ENCODE data around the gene CAMK2G.

The CAMK2G gene

GRCh38 chr10:73879296-73880173 is 5.2 kb upstream of the CAMK2G start:
- DNase-seq (ENCODE audit: low spot score) = peak; percentile 95

GRCh38 chr10:73878365-73878764 is 4.0 kb upstream of the CAMK2G start:
- no peak for DNase-seq (ENCODE audit: low spot score)

DNA sequence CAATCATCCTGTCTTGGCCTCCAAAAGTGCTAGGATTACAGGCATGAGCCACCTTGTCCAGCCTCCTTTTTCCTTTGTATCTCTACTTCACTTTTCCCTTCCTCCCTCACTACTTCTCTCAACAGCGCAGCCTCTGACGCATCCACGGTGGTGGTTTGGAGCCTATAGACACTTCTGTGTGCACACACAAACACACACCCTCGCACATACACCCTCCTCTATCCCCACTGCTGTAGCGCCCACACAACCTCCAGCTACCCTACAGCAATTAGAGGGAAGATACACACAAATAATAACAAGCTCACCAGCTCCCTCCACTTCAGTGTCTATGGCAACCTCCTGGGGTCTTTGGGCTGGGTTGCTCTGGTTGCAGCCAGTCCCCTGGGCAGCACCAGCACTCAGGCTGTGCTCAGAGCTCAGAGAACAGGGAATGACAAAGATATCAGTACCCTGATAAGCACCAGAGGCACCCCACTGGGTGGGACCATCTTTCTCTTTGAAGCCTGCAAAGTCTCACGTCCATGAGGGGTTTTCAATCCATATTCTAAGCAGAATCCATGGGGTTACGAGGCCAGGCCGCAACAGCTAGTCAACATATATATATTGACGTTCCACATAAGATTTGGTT is 3.3 kb upstream of the CAMK2G start:
- DNase-seq (ENCODE audit: low spot score) = no peak

DNA sequence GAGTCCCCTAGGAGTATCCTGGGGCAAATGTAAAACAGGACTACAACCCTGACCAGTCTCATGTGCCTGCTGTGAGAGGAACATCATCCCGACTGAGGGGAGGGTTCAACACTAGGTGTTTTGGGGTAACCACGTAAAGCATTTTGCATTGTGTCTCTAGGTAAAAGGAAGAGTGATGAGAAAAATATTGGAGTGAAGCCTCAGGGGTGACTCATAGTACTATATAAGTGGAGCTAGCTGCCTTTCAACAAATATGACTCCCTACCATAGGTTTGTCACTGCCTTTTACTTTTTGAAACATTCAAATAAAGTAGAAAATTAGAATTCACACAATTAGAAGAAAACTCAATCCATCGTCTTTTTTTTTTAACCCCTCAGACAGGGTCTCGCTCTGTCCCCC is 2.6 kb upstream of the CAMK2G start:
- DNase-seq (ENCODE audit: low spot score) = no peak

GRCh38 chr10:73876566-73876965 is 2.2 kb upstream of the CAMK2G start:
- no peak for DNase-seq (ENCODE audit: low spot score)

- no peak for DNase-seq (ENCODE audit: low spot score)
Measured at GRCh38 chr10:73876157-73876556, 1.8 kb upstream of the CAMK2G start.

DNA sequence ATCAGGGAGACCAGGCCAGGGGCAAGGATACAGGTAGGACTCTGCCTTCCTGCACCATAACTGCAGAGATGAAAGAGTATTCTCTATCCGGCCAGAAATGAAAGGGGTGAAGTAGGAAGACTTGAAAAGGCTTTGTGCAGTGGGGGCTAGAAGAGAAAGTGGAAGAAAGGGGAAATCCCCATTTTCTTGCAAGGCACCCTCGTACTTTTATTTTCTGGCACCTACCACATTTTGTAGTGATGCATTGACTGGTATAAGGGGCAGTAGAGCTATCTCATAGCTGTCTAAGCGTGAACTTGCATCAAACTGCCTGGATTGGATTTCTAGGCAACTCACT is 752 bp upstream of the CAMK2G start:
- DNase-seq (ENCODE audit: low spot score) = peak; percentile 76

GRCh38 chr10:73873838-73874215 is 528 bp downstream of the CAMK2G start:
- DNase-seq (ENCODE audit: low spot score) = no peak

DNA sequence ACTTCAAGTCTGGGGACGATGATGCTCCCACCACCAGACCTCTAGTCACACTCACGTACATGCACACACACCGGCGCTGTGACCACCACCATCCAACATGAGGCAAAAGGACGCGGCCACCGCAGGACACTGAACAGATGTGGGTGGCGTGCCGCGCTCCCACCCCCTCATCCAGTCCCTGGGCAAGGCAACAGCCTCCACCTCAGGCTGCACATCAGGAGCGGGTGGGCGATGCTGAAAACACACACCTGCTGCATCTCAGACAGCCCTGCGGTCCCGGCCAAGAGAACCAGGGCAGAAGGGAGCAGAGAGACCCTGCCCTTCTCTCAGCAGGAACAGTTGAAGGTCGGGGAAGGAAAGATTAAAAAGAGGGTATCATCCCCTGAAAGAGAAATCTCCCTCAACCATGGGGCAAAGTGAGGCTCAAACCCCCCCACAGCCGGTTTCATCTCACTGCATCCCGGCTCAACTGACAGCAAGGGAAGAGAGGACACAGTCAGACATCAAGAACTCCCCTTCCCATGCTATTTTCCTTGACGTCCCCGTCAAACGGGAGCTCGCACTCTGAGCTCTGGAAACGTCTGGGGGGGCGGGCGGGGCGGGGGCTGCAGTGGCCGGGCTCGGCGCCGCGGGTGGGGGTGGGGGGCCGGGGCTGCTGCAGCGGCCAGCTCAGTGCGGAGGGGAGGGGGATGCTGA is 1.1 kb downstream of the CAMK2G start:
- DNase-seq (ENCODE audit: low spot score) = no peak

- no peak for DNase-seq (ENCODE audit: low spot score)
Measured at GRCh38 chr10:73872190-73872710, 2.1 kb downstream of the CAMK2G start.

DNA sequence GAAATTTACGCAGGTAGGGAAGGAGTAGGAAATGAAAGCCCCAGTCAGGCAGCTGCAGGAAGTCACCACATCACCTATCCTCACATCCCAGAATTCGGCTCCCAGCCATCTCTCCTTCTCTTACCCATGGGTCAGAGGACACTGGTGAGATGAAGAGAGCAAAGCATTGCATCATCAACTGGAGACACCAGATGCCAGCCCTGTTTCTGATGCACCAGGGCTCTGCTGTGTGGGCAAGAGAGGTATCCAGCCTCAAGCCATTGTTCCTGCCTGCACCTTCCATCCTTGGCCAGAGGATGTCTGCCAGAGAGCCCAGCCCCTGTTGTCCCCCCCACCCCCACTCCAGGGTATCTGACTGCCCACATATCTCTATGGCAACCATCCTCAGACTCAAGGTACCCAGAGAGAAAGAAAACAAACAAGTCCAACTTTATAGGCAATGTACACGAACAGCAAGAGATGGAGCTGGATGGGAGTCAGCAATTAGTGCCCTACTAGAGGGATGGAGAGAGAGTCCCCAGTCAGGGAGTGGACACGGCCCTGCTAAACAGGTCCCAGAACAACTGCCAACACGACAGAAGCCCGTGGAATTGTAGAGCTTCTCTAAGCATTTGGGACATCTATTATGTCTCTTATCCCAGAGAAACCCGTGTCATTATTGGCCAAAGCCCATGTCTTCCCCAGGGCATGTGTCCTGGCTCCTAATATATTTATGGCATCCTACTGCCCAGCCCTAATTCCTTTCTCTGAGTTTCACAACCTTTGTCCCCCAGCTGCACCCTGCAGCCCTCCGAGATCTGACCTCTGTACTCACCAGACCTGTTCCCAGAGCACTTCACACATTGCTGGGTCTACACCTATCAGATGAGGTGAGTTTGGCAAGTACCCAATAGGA is 2.8 kb downstream of the CAMK2G start:
- no peak for DNase-seq (ENCODE audit: low spot score)

DNA sequence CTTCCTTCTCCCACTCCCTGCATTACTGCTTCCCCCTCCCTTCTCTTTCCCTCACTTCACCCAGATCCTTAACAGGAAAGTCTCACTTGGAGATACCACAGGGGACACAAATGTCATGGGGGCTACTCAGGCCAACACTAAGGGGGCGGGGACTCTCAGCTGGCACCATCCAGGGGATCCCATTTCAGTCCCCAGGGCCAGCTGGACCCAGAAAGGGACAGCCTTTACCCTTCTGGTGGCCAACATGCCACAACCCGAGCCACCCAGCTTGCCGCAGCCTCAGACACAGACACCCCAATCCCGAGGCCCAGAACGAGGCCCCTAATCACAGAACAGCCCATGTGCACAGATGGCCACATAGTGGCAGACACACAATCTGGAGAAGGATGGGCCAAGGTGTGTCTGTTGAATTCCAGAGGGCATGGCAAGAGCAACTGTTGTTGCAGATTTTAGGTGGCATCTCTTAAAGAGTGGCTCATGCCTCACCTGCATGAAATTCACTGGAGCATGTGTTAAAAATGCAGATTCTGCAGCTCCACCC is 5.6 kb downstream of the CAMK2G start:
- DNase-seq (ENCODE audit: low spot score) = no peak

GRCh38 chr10:73867871-73868631 is 6.3 kb downstream of the CAMK2G start:
- no peak for DNase-seq (ENCODE audit: low spot score)

DNA sequence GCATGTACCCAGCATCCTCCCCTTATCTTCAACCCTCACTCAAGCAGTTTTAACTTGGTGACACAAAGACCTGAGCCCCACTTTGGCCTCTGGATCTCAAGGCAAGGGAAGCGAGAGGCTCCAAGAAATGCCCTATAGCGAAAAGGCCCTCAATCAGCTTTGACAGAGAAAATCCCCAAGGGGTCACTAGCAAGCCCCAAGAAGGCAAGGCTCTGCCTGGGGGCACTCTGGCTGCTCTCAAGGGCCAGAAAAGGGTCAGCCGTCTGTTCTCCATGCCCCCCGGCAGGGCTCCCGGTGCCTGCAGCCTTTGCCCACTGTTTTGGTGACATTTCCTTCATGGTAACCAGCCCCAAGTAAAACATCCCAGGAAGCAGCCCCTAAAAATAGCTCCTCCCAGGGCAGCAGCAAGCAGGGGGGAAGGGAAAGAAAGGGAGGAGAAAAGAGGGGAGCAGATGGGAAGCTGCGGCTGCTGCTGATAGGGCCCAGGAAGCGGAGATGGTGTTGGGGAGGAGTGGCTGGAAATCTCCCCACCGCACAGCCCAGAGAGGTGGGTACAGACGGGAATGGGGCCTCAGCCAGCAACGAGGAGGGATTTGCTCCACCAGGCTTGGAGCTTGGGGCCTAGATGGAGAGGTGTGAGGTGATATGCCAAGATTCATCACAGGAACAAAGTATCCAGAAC is 7.1 kb downstream of the CAMK2G start:
- DNase-seq (ENCODE audit: low spot score) = no peak

GRCh38 chr10:73866621-73867020 is 7.7 kb downstream of the CAMK2G start:
- DNase-seq (ENCODE audit: low spot score) = no peak

DNA sequence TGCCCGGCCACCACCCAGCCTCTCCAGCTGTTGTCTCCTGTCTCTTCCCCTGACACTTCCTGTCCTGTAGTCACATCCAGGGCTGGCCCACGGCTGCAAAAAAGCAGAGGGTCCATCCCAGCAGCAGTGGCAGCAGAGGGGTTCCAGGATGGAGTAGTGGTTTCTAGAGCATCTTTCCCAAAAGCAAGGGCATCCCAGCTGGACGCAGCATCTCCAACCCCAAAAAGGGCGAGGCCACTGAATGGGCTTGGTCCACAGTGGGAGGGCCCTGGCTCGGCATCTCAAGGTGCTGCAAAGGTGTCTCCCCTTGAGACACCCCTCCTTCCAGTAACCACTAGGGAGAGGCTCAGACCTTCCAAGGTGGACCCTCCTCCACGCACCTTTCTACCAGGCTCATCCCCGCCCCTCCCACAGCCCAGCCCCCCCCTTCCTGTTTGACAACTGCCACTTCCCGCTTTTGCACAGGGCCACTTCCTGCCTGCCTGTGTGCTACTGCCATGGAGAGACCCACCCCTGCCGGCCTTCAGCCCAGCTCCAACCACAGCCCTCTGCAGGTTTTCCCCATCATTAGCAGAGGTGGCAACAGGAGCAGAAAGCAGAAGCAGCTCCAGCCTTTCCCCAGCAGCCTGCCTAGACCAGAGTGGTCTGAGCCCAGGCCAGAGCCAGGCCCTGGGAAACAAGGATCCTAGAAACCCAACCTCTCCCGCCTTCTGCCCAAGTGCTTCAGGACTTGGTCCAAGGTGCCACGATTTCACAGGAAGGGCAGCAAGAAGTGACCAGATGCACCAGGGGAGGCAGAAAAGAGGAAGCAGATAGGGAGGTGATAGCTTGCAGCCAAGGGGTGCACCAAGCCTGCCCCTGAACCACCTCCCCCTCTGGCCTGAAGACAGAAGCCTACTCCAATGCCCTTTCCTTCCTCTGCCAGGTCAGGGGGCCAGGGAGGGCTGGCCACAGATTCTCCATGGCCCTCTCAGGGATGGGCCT is 8.6 kb downstream of the CAMK2G start:
- peak; percentile 55 for DNase-seq (ENCODE audit: low spot score)

GRCh38 chr10:73865107-73865458 is 9.3 kb downstream of the CAMK2G start:
- no peak for DNase-seq (ENCODE audit: low spot score)

GRCh38 chr10:73864229-73864628 is 10.1 kb downstream of the CAMK2G start:
- DNase-seq (ENCODE audit: low spot score) = no peak
